Measurements from ENCODE around the gene ADM5. TPM values are rescaled to one million over a fixed set of nuclear protein-coding genes. Genes with fewer than 3 reads are reported as not detected.

ADM5 gene
- total and polyA plus RNA-seq, 12 donors, result 0.16 to 1.6 (median 0.48) TPM

GRCh38 chr19:49683814-49684250, 5.6 kb upstream of the ADM5 start:
- intact Hi-C loops (cut with DNase I), result loop anchor here in 1 of 10 donors (10.0 kb wide), 1 partner anchor 121 kb away; no protein-coding TSS in a partner anchor
- Histone ChIP-seq H3K27ac (no peak overlapping the region), H3K4me3 (no peak overlapping the region), H3K4me1 (peaks cover 13 to 77% (median 48%) of the 10 kb centered on the region in 9 donors), H3K36me3 (peaks cover 3 to 76% (median 47%) of the 10 kb centered on the region in 9 donors), H3K9me3 (no peaks in the 10 kb centered on the region), H3K27me3 (peaks cover 0 to under 1% (median 0%) of the 10 kb centered on the region in 7 donors)
- DNase-seq (no peak), ATAC-seq (no peak)
- TF ChIP-seq CTCF (IDR thresholded peaks at IDR 0.05), result no peak
- 95% methylated on average over 18 of the region's 18 CpGs for WGBS, 2 donors

- Histone ChIP-seq H3K4me1 (peaks cover 13 to 77% (median 48%) of the 10 kb centered on the region in 9 donors), H3K36me3 (peaks cover 3 to 76% (median 47%) of the 10 kb centered on the region in 9 donors), H3K9me3 (no peaks in the 10 kb centered on the region), H3K27me3 (peaks cover 0 to 7% (median 0%) of the 10 kb centered on the region in 7 donors), H3K27ac (peak overlapping the region in 1 of 10 donors; percentile 60), H3K4me3 (no peak overlapping the region)
- ATAC-seq, result no peak
- intact Hi-C loops (cut with DNase I), result loop anchor here in 1 of 10 donors (10.0 kb wide), 1 partner anchor 120 kb away; no protein-coding TSS in a partner anchor
- TF ChIP-seq CTCF (IDR thresholded peaks at IDR 0.05), result peak in 8 of 9 donors; percentile 7 to 51 (median 36)
- WGBS, 2 donors, result 81 to 84% methylated on average over 33 to 35 of the region's 35 CpGs
- no peak for DNase-seq
These were observed 5.0 kb upstream of the ADM5 start for GRCh38 chr19:49684251-49684982.

GRCh38 chr19:49684983-49685553, 4.3 kb upstream of the ADM5 start:
- peaks cover 0 to 13% (median 3%) of the 10 kb centered on the region in 7 donors for H3K27me3 ChIP-seq

More at GRCh38 chr19:49684983-49685553, 4.3 kb upstream of the ADM5 start:
- no peak overlapping the region for H3K4me3 ChIP-seq
- intact Hi-C loops (cut with DNase I), result loop anchor here in 2 of 10 donors (5.0 to 10.0 kb wide), 2 partner anchors 117 to 120 kb away; no protein-coding TSS in a partner anchor
- H3K36me3 ChIP-seq, result peaks cover 3 to 76% (median 47%) of the 10 kb centered on the region in 9 donors
- H3K4me1 ChIP-seq, result peaks cover 13 to 77% (median 50%) of the 10 kb centered on the region in 9 donors
- DNase-seq (no peak), ATAC-seq (no peak)
- TF ChIP-seq CTCF (IDR thresholded peaks at IDR 0.05), result peak in 1 of 9 donors; percentile 18
- WGBS, 2 donors, result 72 to 78% methylated on average over 13 of the region's 13 CpGs
- H3K27ac ChIP-seq, result peak overlapping the region in 4 of 10 donors; percentile 27 to 84 (median 52)
- H3K9me3 ChIP-seq, result no peaks in the 10 kb centered on the region

Data from heart right ventricle (tissue), 16 donors.